Neuronal stem cell (in vitro differentiated cells): Measurements from ENCODE around the gene ATP2C2.
"Not testable (repeated sequence)": the region's sequence is repeated elsewhere in the genome, so short reads cannot be mapped to it uniquely, and the experiment has no call there.

Experiments used
- DNase-seq: peaks from one replicate; pipeline ENCODE4 v3.0.0-alpha.2; 2013; ENCODE audit warnings: low spot score
- H2AFZ ChIP-seq: one replicate; pipeline ENCODE4 v1.6.1; 2013; ENCODE audit warnings: mild to moderate bottlenecking, low read length, inconsistent platforms
- H2AK5ac ChIP-seq: 2 replicates; pipeline ENCODE4 v1.6.1; 2013; ENCODE audit warnings: low read depth, mild to moderate bottlenecking, inconsistent platforms, low read length, moderate library complexity, mixed read lengths
- H2BK120ac ChIP-seq: 2 replicates; pipeline ENCODE4 v1.6.1; 2013; ENCODE audit warnings: low read depth, mild to moderate bottlenecking, inconsistent platforms, low read length, moderate library complexity, mixed read lengths
- H2BK12ac ChIP-seq: one replicate; pipeline ENCODE4 v1.6.1; 2013; ENCODE audit warnings: low read length, inconsistent platforms
- H2BK15ac ChIP-seq: 2 replicates; pipeline ENCODE4 v1.6.1; 2013; ENCODE audit warnings: mild to moderate bottlenecking, low read length, inconsistent platforms, mixed read lengths
- H2BK5ac ChIP-seq: one replicate; pipeline ENCODE4 v1.6.1; 2013; ENCODE audit warnings: inconsistent platforms, mild to moderate bottlenecking, low read length, moderate library complexity
- H3K14ac ChIP-seq: one replicate; pipeline ENCODE4 v1.6.1; 2013; ENCODE audit warnings: low read length, inconsistent platforms
- H3K18ac ChIP-seq: 2 replicates; pipeline ENCODE4 v1.6.1; 2013; ENCODE audit warnings: low read length, inconsistent platforms
- H3K23ac ChIP-seq: 2 replicates; pipeline ENCODE4 v1.6.1; 2013; ENCODE audit warnings: low read depth, mild to moderate bottlenecking, mixed read lengths, low read length, inconsistent platforms; ENCODE audit not compliant: poor library complexity
- H3K27ac ChIP-seq: replicated peaks from 3 replicates; pipeline ENCODE4 v1.5.1; 2013; ENCODE audit warnings: low read length, inconsistent platforms
- H3K27me3 ChIP-seq, 3 experiments: 2 replicates each; pipeline ENCODE4 v1.6.1; 2013; ENCODE audit warnings: low read length in 3 of 3, mild to moderate bottlenecking in 2 of 3, inconsistent platforms in 1 of 3, low read depth in 1 of 3, mixed read lengths in 1 of 3, moderate library complexity in 1 of 3; ENCODE audit not compliant: control insufficient read depth in 3 of 3, insufficient read depth in 3 of 3
- H3K36me3 ChIP-seq, 2 donors: replicated peaks in 1 of 2; 2 replicates each; pipeline ENCODE4 v1.6.1; 2013; ENCODE audit warnings: low read length in 2 of 2; ENCODE audit not compliant: control insufficient read depth in 2 of 2, insufficient read depth in 2 of 2
- H3K4ac ChIP-seq: 2 replicates; pipeline ENCODE4 v1.6.1; 2013; ENCODE audit warnings: inconsistent platforms, mild to moderate bottlenecking, low read length, moderate library complexity
- H3K4me1 ChIP-seq, 2 donors: 1 replicate in 1 of 2; 2 replicates in 1 of 2; pipeline ENCODE4 v1.6.1; 2013; ENCODE audit warnings: low read length in 2 of 2, low read depth in 1 of 2; ENCODE audit not compliant: control insufficient read depth in 2 of 2, insufficient read depth in 1 of 2
- H3K4me2 ChIP-seq: one replicate; pipeline ENCODE4 v1.6.1; 2013; ENCODE audit warnings: mild to moderate bottlenecking, low read length, inconsistent platforms; ENCODE audit not compliant: insufficient read depth, poor library complexity, severe bottlenecking
- H3K4me3 ChIP-seq, 2 donors: 2 replicates each; pipeline ENCODE4 v1.5.1; 2013; ENCODE audit warnings: low read length in 2 of 2, mild to moderate bottlenecking in 2 of 2, inconsistent platforms in 1 of 2, moderate library complexity in 1 of 2
- H3K79me1 ChIP-seq: one replicate; pipeline ENCODE4 v1.6.1; 2013; ENCODE audit warnings: low read depth, mild to moderate bottlenecking, inconsistent platforms, low read length, moderate library complexity
- H3K9ac ChIP-seq: one replicate; pipeline ENCODE4 v1.6.1; 2013; ENCODE audit warnings: mild to moderate bottlenecking, low read depth, low read length, inconsistent platforms; ENCODE audit not compliant: poor library complexity
- H3K9me3 ChIP-seq, 2 donors: replicated peaks in 1 of 2; 2 replicates each; pipeline versions ENCODE3 to v1.6.1; 2013; ENCODE audit warnings: low read length in 2 of 2, mild to moderate bottlenecking in 2 of 2, inconsistent platforms in 1 of 2, low read depth in 1 of 2, mixed read lengths in 1 of 2, moderate library complexity in 1 of 2; ENCODE audit not compliant: control insufficient read depth in 2 of 2, insufficient read depth in 1 of 2
- H4K8ac ChIP-seq: one replicate; pipeline ENCODE4 v1.6.1; 2013; ENCODE audit warnings: low read depth, mild to moderate bottlenecking, inconsistent platforms, low read length, moderate library complexity
- H4K91ac ChIP-seq: one replicate; pipeline ENCODE4 v1.6.1; 2013; ENCODE audit warnings: low read length, low read depth, mild to moderate bottlenecking, inconsistent platforms; ENCODE audit not compliant: poor library complexity
- WGBS, 2 donors: extraction: QIAGEN DNeasy Blood & Tissue Kit; methylation state at CpG; one replicate each; pipeline ENCODE4 v1.1.7; 2013; ENCODE audit warnings: missing lambda C conversion rate in 2 of 2, mixed read lengths in 1 of 2; ENCODE audit not compliant: insufficient read length in 2 of 2, insufficient replicate concordance in 1 of 2; ENCODE audit errors: extremely low coverage in 2 of 2; 5-methylcytosine and 5-hydroxymethylcytosine counted together

ATP2C2 gene

DNA sequence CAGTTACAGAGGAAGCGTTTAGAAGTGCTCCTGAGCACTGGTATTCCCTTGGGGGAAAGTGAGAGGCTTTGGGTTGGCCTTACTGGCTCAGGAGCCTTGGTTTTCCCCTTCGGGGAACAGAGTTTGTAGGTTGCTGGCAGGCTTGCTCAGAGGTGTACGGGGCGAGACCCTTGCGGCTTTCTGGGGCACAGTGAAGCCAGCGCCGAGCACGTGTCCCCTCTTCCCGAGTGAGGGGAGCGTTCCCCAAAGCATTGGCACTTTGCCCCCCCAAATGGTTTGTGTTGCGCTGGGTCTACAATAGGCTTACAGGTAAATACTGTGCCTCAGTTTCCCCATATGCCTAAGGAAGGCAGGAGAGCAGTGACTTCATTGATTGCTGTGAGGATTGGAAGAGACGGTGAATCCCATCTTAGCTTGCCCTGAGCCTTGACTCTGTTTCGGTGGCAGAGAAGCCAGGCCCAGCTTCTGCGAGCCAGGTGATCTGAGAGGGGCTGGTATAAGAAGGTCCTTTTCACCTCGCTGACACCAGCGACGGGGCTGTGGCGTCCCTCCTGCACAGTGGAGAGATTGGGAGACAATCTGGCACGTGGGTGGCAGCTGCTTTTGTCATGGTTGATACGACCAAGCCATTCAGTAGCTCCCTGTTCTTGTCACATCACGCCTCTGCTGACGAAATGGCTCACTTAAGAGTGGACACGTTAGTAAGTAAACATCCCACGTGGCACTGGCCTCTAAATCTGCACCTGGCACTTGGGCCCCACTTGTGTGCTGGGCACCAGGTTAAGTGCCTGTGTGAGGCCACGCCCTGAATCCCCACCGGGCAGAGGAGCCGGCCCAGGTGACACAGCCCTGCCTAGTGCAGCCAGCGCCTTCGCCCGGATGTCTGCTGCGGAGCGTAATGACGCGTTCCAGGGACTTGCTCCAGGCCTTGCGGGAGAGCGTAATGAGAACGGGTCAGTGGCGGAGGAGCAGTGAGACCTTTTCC, 81.1 kb downstream of the ATP2C2 start:
- no peak overlapping the region for H2AK5ac ChIP-seq
- peak overlapping the region; percentile 46 for H2BK15ac ChIP-seq
- H3K79me1 ChIP-seq, result no peaks in the 10 kb centered on the region
- H3K4me2 ChIP-seq, result no peak overlapping the region
- peak overlapping the region; percentile 51 for H3K18ac ChIP-seq
- no peaks in the 10 kb centered on the region for H3K27me3 ChIP-seq
- no peak overlapping the region for H2BK12ac ChIP-seq
- no peak overlapping the region for H2BK120ac ChIP-seq
- DNase-seq, result no peak
- peaks cover 0 to 8% of the 10 kb centered on the region in 2 donors for H3K4me1 ChIP-seq
- no peak overlapping the region for H4K91ac ChIP-seq
- H3K9me3 ChIP-seq, result no peaks in the 10 kb centered on the region
- H2BK5ac ChIP-seq, result no peak overlapping the region
- H3K36me3 ChIP-seq, result no peaks in the 10 kb centered on the region
- no CpG with 5 or more reads among the region's 38 CpGs for WGBS, 2 donors
- H3K9ac ChIP-seq, result no peak overlapping the region
- H3K4me3 ChIP-seq, result no peak overlapping the region
- H4K8ac ChIP-seq, result no peak overlapping the region
- no peak overlapping the region for H2AFZ ChIP-seq
- H3K4ac ChIP-seq, result no peak overlapping the region
- no peak overlapping the region for H3K27ac ChIP-seq
- peak overlapping the region; percentile 58 for H3K14ac ChIP-seq
- peak overlapping the region; percentile 87 for H3K23ac ChIP-seq

DNA sequence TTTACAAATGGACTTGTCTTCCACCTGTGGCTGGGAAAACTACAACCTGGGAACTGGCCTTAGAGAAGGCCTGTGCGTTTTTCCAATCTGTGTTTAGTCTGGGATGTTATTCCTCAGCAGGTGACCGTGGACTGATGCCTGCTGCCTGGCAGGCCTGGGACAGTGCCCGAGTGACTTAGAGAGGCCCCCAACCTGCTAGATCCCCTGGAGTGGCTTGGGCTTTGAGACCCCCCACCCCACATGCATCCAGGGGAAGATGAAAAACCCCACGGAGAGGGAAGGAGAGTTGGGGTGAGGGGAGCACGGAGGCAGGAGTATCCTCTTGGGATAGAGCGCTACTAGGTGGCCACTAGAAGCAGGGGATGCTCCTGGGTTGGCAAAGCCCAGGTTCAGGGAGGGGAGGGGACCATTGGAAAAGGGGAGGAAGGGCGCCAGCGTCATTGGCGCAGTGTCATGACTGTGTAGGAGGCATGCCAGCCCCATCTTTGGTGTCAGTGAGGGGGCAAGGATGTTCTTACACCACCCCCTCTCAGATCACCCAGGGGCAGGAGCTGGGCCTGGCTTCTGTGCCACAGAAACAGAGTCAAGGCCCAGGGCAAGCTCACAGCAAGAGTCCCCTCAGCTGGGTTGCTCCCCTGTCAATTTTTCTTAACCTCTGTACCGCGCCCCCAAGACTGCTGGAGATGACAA, 82.0 kb downstream of the ATP2C2 start:
- Histone ChIP-seq H3K4me1 (peaks cover 0 to 8% of the 10 kb centered on the region in 2 donors), H2BK120ac (no peak overlapping the region), H3K9ac (no peak overlapping the region), H3K79me1 (no peaks in the 10 kb centered on the region), H4K91ac (no peak overlapping the region), H3K4ac (no peak overlapping the region), H3K27ac (no peak overlapping the region), H4K8ac (no peak overlapping the region), H3K18ac (peak overlapping the region; percentile 51), H2BK15ac (peak overlapping the region; percentile 46), H3K36me3 (no peaks in the 10 kb centered on the region), H3K14ac (peak overlapping the region; percentile 58), H2BK5ac (no peak overlapping the region), H3K4me3 (no peak overlapping the region), H3K9me3 (no peaks in the 10 kb centered on the region), H3K27me3 (no peaks in the 10 kb centered on the region), H2AK5ac (peak overlapping the region; percentile 49), H3K4me2 (no peak overlapping the region), H2AFZ (no peak overlapping the region), H2BK12ac (no peak overlapping the region), H3K23ac (no peak overlapping the region)
- WGBS, 2 donors, result no CpG with 5 or more reads among the region's 11 CpGs
- DNase-seq, result no peak

DNA sequence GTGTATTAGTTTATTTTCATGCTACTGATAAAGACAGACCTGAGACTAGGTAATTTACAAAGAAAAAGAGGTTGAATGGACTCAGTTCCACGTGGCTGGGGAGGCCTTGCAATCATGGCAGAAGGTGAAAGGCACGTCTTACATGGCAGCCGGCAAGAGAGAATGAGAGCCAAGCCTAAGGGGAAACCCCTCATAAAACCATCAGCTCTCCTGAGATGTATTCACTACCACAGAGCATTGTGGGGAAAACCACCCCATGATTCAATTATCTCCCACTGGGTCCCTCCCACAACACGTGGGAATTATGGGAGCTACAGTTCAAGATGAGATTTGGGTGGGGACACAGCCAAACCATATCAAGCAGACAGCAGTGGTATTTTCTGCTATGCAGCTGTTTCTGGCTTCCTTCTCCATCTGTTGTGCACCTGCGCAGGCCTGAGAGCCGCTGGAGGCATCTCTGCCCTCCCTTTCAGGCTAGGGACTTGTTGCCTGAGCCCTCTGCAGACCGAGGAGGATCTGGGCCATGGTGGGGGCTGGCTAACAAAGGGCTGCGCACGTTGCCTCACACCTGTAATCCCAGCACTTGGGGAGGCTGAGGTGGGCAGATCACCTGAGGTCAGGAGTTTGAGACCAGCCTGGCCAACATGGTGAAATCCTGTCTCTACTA, 82.8 kb downstream of the ATP2C2 start:
- not testable (repeated sequence) for H3K9me3 ChIP-seq, H4K91ac ChIP-seq, H2AK5ac ChIP-seq, H3K9ac ChIP-seq, H3K14ac ChIP-seq, H3K4me2 ChIP-seq, H3K4me1 ChIP-seq, DNase-seq, H3K4ac ChIP-seq, H2BK120ac ChIP-seq, H3K27ac ChIP-seq, H3K18ac ChIP-seq, H3K36me3 ChIP-seq, H3K4me3 ChIP-seq, H2BK12ac ChIP-seq, H2BK15ac ChIP-seq, H3K23ac ChIP-seq, H3K27me3 ChIP-seq, H4K8ac ChIP-seq, H3K79me1 ChIP-seq, H2BK5ac ChIP-seq, H2AFZ ChIP-seq
- WGBS, 2 donors, result no CpG with 5 or more reads among the region's 9 CpGs

DNA sequence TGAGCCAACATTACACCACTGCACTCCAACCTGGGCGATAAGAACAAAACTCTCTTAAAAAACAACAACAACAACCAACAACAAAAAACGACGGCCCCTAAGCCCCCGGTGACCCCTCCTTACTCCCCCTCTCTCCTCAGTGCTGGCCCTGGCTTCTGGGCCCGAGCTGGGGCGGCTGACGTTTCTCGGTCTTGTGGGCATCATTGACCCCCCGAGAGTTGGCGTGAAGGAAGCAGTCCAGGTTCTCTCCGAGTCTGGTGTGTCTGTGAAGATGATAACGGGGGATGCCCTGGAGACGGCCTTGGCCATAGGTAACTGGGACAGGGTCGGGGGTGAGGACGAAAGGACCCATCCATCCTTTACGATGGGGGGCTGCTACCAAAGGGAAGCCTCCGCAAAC, 83.4 kb downstream of the ATP2C2 start:
- Histone ChIP-seq H2BK15ac (no peak overlapping the region), H3K79me1 (no peaks in the 10 kb centered on the region), H3K9ac (no peak overlapping the region), H2BK5ac (no peak overlapping the region), H3K4me3 (no peak overlapping the region), H3K9me3 (no peaks in the 10 kb centered on the region), H3K14ac (no peak overlapping the region), H2BK120ac (no peak overlapping the region), H3K4me2 (no peak overlapping the region), H3K27me3 (no peaks in the 10 kb centered on the region), H3K4ac (no peak overlapping the region), H4K91ac (no peak overlapping the region), H2AFZ (no peak overlapping the region), H3K36me3 (no peaks in the 10 kb centered on the region), H4K8ac (no peak overlapping the region), H3K27ac (no peak overlapping the region), H3K18ac (no peak overlapping the region), H3K23ac (no peak overlapping the region), H2BK12ac (no peak overlapping the region), H2AK5ac (no peak overlapping the region), H3K4me1 (peaks cover 0 to 4% of the 10 kb centered on the region in 2 donors)
- DNase-seq, result no peak
- no CpG with 5 or more reads among the region's 17 CpGs for WGBS, 2 donors
